ENCODE measurements around the gene RNF32.
A peak's percentile ranks its signal among the peaks of the same experiment; 100 is the strongest.
"Not testable (repeated sequence)": the region's sequence is repeated elsewhere in the genome, so short reads cannot be mapped to it uniquely, and the experiment has no call there.

RNF32 gene

GRCh38 chr7:156614434-156615264 lies 25.9 kb upstream of the RNF32 start:
- DNase-seq, result no peak

DNA sequence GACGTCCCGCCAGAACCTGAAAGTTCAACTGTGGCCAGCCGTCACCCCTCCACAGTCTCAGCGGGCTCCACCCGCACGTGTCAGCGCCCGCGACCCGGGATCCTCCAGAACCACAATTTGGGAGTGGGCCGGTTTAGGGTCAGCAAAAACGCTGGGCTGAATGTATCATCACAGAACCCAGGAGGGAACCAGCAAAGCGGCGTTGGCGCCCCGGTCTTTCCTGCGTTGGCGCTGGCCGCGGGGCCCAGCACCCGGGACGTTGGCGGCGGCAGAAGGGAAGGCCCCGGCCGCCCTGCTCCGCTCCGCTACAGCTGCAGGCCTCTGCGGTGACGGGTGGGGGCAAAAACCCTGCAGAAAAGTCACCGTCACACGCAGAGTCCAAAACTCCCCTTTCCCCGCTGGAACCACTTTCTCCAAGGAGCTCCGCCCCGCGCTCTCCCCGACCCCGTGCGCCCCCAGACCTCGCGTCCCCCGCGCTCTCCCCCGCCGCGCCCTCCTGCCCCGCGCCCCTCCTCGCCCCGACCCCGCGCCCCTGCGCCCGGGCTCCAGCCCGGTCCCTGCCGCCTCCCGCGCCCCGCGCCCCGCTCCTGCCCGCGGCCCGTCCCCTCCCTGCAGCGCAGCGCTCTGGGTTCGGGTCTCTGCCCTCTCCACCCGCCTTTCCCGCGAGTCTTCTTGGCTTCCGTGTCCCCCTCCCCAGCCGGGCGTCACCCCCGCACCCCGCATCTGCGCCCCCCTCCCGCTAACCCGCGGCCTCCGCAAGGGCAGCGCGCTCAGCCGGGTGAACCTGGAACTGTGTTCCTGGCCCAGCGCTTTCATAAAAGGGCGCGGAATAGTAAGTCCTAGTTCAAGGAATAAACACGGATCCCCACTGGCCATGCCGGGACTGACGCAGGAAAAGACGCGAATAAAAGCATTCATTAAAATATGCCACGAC lies 24.0 kb upstream of the RNF32 start:
- no peak for DNase-seq

GRCh38 chr7:156617215-156617614 lies 23.4 kb upstream of the RNF32 start:
- DNase-seq, result no peak

DNA sequence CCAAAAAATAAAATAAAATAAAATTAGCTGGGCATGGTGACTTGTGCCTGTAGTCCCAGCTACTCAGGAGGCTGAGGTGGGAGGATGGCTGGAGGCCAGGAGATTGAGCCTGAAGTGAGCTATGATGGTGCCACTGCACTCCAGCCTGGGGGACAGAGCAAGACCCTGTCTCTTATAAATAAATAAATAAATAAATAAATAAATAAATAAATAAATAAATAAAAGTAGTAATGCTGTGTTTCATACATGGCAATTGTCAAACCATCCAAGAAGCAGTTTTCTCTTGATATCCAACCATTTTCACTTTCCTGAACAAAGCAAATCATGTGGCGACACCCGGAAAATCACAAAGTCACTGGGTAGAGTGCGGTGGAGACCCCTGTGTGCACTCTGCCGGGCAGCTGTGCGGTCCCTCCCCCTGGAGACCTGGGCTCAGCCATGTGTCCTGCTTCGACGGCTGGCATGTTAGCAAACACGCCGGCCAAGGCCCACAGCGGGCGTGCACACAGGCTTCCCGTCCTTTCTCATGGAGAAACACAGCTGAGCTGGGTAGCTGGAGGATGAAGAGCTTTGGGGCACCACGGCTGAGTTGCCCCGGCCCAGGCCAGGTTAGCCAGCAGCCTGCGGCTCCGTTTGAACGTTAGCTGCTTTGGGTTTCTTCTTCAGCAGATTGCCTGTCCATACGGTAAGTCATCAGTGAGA lies 22.3 kb upstream of the RNF32 start:
- DNase-seq, result no peak

GRCh38 chr7:156618780-156619367 lies 21.7 kb upstream of the RNF32 start:
- DNase-seq, result no peak

GRCh38 chr7:156619488-156620290 lies 20.9 kb upstream of the RNF32 start:
- DNase-seq, result not testable (repeated sequence)

- DNase-seq, result no peak
Observed at GRCh38 chr7:156620291-156620675, 20.3 kb upstream of the RNF32 start.

GRCh38 chr7:156621652-156622051 lies 18.9 kb upstream of the RNF32 start:
- no peak for DNase-seq

- no peak for DNase-seq
Observed at GRCh38 chr7:156625580-156625979, 15.0 kb upstream of the RNF32 start.

DNA sequence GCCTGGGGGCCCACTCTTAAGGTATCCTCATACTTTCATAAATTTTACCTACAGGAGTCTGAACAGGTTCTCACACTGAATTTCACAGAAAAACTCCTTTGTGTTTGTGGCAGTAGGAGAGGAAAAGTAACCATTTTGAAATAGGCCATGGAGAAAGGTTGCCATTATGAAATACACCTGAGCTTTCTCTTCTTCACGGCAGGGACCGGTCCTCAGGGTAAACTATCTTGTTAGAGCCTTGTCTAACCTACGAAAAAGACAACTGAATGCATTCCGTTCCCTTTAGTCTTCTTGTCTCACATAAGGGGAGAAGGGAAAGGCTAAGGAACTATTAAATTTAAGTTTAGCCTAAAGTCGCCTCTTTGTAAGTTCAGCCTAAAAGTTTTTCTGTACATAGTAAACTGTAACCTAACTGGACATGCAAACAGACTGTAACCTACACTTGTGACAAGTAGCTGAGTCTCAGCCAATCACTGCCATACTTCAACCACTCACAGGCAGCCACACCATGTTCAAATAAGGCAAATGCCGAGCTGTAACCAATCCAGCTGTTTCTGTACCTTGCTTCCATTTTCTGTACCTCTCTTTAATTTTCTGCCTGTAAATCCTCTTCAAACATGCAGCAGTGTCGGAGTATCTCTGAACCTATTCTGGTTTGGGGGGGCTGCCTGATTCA lies 14.2 kb upstream of the RNF32 start:
- no peak for DNase-seq

DNA sequence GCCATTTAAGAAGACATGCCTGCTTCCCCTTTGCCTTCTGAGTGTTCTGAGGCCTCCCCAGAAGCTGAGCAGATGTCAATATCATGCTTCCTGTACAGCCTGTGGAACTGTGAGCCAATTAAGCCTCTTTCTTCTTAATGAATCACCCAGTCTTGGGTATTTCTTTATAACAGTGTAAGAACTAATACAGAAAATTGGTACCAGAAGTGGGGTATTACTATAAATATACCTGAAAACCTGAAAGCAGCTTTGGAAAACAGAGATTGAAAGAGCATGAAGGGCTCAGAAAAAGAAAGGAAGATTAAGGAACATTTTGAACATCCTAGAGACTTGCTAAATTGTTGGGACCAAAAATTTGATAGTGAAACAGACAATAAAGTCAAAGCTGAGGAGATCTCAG lies 12.0 kb upstream of the RNF32 start:
- no peak for DNase-seq

GRCh38 chr7:156629873-156630272 lies 10.7 kb upstream of the RNF32 start:
- DNase-seq, result no peak

GRCh38 chr7:156634117-156634516 lies 6.5 kb upstream of the RNF32 start:
- DNase-seq, result no peak

GRCh38 chr7:156635529-156636385 lies 4.8 kb upstream of the RNF32 start:
- no peak for DNase-seq

DNA sequence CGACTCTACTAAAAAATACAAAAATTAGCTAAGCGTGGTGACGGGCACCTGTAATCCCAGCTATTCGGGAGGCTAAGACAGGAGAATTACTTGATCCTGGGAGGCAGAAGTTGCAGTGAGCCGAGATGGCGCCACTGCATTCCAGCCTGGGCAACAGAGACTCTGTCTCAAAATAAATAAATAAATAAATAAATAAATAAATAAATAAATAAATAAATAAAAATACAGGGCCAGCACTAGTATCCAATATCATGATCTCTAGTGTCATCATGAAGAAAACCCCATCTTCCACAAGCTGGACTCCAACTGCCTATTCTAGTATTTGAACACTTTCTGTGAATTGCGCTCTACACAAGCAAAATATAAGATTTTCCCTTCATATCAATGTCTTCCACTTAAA lies 3.5 kb upstream of the RNF32 start:
- DNase-seq, result not testable (repeated sequence)

DNA sequence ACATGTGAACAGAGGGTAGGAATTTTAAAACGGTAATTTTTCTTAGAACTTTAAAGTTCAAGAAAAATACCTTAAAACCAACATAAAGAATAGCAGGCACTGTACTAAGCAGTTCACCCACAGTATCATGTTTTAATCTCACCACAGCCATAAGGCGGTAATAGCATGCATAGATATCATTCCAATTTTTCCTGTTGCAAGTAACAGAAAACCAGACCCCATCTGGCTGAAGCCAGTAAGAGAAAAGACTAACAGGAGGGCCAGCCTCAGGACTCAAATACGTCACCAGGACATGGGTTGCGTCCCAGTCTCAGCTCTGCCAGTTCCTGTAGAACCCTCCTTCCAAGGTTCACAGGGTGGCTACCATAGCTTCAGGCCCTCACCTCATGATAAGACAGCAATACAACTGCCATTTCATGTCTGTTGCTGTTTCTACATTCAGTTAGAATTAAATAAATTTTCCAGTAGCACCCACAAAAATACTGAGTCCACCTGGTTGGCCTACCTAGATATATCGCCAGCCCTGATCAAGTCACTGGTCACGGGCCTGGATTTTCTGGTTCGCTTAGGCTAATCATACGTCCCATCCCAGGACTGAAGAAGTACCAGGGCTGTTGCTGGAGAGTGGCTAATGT lies 2.0 kb upstream of the RNF32 start:
- DNase-seq, result no peak

- DNase-seq, result no peak
Observed at GRCh38 chr7:156639426-156640256, 933 bp upstream of the RNF32 start.

DNA sequence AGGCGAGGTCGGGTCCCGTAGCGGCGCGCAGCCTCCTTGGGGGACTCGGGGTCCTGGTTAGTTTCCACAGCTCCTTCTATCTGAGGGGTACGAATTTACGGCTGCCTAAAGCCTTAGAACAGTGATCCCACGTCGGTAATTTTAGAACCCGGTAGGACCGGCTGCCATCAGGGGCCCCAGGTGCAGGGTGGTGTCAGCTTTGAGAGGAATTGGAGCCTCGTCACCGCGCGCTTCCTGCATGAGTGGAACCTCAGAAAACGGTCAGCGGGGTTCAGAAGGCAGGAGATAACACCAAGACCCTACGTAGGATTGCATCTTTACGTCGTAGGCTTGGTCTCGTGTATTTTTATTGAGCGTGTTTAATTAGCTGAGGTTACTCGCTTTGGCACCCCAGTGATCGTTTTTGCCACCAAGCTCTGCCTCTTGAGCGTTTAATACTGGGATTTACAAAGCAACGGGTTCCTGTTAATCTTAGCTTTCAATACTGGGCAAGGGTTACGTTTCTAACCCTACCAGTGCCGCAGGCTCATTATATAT lies 443 bp downstream of the RNF32 start:
- peak; percentile 27 to 51 for DNase-seq

Data from SHP77 (cell line).